GM19023 (cell line): ENCODE results near the gene APC.

Experiments used
- ATAC-seq: cut with Tn5 transposase; IDR thresholded peaks from one replicate; pipeline ENCODE4 v1.9.1; 2021; ENCODE audit warnings: mild to moderate bottlenecking, moderate library complexity; ENCODE audit not compliant: unreplicated experiment

Gene APC

DNA sequence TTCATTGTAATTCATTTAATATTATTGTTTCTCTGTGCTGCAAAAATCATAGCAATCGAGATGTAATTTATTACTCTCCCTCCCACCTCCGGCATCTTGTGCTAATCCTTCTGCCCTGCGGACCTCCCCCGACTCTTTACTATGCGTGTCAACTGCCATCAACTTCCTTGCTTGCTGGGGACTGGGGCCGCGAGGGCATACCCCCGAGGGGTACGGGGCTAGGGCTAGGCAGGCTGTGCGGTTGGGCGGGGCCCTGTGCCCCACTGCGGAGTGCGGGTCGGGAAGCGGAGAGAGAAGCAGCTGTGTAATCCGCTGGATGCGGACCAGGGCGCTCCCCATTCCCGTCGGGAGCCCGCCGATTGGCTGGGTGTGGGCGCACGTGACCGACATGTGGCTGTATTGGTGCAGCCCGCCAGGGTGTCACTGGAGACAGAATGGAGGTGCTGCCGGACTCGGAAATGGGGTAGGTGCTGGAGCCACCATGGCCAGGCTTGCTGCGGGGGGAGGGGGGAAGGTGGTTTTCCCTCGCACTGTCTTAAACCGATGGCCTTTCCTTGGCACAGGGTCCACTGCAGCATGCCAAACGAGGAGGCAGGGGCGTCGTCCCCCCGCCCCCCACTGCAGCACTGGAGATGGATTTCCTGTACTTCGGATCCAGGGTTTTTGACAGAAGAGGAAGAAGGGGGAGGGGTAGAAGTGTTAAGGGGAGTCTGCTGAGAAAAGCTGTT lies at the start of gene APC:
TSS of gene APC (plus strand) at position 423 of the 728 bp plus-strand sequence. CDS start 17,006 bp downstream, outside the sequence.
- peak; percentile 100 for ATAC-seq

DNA sequence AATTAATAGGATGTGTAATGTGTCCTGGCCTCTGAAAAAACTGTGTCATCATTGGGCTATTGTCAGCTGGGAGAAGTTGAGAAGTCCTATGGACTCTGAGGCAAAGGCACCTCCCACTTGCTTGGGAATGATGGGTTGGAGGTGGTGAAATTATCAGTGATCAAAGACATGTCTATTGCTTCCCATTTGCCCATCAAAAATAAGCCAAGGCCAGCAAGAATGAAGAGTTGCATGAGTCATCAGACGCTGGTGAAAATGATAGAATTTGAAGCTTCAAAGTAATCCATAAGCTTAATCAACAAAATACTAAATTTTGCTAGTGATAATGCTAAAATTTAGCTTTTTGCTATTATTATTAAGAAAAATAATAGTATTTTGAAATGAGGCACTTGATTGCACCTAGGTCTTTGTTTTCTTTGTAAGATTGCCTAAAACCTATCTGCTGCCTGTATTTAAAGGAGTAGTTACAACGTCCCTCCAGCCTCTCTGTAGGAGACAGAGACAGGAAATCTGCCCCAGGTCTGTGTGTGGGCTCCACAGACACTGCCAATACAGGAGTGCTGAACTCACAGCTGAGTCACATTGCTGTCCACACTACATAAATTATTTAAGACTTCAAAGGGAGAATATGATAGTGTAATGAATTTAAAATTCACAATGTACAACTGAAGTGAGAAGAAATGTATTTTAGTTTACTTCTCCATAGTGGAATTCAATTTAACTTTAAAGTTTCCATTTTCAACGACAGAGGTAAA lies 48.4 kb upstream of the APC start:
- no peak for ATAC-seq

DNA sequence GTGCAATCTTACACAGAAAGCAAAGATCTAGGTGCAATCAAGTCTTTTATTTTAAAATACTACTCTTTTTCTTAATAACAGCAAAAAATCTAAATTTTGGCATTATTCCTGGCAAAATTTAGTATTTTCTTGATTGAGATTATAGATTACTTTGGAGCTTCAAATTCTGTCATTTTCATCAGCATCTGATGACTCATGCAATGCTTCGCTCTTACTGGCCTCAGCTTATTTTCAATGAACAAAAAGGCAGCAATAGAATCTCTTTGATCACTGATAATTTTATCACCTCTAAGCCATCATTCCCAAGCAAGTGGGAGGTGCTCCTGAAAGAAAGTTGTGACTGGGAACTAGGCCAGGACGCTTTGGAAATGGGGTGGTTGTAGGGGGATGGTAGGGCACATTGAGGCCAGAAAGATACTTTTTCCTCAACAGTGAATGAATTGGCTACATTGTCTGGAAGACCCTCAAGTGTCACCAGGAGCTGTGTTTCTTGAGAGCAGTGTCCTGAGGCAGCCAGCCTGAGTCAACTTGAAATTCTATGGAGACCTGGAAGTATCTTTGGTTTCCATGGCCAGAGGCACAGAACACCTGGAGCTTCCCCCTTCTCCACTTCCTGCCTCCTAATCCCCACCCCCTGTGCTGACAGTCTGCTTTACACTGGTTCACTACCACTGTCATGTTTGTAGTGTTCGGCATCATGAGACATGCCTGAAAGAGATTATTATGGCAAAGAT lies 46.9 kb upstream of the APC start:
- no peak for ATAC-seq

DNA sequence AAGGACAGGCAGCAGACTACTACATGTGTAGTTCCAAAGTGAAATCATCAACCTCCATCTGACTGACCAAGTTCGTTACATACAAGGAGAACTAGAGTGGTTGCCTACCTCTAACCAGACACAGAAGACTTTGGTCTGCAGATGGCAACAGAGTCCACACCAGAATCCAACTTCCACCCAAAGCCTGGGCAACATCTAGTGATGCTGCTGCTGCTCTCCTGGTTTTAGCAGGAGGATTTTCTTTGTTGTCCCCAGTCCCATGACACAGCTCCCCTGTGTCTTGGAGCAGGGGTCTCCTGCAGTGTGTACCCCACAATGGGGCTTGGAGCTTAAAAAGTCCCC lies 46.4 kb upstream of the APC start:
- no peak for ATAC-seq

DNA sequence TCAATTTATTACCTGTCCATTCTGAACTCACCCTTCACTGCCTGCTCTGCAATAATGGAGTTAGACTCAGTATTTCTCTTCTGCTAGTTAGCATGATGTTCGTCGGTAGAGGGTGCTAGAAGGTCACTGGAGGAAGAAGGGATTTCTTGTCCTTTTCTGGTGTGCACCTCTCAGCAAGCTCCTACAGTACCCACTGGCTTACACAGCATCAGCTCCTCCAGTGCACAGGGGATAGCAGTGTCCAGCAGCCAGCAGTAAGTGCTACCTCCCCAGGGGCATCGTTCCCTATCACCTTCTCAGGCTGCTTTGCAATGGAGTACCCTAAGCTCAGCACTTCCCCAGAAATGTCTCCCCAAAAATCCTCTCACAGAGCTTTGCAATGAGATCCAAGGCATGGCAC lies 45.9 kb upstream of the APC start:
- ATAC-seq, result no peak

DNA sequence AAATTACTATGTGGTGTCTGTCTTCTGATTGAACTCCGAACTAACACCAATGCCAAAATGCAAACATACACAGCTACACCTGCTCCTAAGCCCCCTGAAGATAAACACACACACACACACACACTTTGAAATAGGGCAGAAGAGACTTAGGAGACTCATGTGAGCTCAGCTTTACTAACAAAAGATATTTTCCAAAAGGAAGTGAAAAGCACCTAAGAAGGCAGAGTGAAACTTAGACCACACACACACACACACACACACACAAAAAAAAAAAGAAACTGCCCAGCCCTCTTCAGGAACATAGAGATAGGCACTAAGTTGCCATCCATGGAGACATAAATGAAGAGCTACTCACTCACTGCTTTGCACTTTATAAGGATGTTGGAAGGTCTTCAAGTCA lies 45.2 kb upstream of the APC start:
- no peak for ATAC-seq

DNA sequence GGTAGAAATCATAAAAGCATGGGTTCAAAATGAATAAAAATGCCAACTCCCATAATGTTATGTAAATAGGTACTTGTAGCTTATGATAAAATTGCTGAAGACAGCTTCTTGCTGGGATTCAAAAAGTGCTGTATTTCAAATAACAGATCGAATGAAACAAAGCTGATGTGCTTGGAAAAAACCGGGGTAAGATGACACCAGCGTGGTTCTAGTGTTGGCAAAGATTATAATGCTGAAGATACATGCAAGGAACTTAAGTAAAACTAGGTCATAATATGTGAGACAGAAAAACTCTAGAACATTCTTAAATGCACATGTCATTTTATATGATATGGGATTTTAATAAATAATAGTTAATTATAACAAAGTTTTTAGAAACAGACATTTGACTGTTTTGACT lies 44.4 kb upstream of the APC start:
- no peak for ATAC-seq

DNA sequence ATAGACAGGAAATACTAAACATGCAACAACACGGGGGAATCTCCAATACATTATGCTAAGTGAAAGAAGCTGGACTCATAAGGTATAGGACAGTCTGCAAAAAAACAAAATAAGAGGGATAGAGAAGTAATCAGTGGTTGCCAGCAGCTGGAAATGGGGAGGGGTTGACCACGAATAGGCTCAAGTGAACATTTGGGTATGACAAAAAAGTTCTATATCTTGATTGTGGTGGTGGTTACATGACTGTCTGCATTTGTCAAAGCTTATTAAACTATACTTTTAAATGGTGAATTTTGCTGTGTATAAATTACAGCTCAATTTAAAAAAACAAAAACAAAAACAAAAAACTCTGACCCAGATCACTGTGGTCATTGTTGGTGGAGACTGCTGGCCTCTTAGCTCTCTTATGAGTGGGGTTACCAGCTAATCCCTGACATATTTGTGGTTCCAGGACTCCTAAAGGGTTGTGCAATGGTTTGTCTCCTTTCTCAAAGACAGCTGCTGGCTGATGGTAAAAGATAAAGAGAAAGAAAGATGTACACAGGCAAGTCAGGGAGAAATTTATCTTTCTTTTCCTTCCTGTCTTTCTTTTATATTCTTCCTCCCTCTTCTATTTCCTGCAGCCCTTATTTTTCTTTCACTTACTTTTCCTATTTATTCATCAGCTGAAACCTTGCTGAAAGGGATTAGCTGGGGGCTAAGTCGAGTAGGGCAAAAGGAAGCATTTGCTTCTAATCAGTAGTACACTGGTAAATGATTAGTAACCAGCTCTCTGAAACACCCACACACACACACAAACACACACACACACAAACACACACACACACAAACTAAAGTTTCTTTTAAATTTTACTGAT lies 42.6 kb upstream of the APC start:
- no peak for ATAC-seq

DNA sequence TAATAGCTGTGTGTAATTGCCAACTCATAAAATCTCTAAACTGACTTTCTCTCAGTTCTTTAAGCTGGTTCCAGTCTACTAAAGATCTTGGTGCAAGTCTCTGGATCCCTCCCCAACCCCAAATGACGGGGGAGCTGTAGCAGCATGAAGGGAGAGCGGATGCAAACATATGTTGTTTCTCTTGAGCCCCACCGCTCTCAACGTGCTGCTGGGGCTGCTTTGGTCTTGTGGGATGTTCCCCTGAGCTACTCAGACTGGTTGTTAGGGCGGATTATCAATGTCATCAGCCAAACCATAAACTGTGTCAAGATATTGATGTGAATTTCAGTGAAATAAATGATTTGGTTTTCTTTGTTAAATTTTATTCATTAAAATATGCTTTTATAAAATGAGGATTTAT lies 40.9 kb upstream of the APC start:
- ATAC-seq, result no peak

DNA sequence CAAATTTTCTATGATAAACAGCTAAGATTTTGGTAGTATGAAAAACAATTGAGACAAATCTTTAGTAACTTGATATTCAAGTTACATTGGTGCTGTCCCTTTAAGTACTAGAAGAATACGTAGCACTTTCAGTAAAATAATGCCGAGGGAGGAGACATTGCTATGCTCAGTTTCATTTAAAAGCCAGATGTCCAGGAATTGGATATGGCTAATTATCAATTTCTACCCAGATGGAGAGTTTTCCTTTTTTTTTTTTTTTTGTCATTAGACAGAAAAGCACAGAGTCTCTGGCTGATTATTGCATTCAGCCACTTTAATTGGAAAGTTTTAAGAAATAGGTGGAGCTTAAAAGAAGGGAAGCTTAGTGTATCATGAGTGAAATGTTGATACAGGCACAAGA lies 40.4 kb upstream of the APC start:
- ATAC-seq, result no peak

DNA sequence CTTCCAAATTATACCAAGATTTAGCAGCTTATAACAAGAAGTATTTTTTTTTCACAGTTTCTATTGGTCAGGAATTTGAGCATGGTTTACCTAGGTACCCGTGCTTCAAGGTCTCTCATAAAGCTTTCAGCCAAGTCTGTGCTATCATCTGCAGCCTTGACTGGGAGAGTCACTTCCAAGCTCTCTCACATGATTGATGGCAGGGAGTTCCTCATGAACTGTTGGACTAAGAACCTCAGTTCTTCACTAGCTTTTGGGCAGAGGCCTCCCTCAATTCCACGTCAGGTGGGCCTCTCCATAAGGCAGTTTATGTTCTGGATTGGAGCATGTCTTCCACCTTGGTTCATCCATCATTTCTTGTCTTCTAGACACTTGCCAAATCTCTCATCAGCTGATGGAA lies 39.9 kb upstream of the APC start:
- no peak for ATAC-seq

DNA sequence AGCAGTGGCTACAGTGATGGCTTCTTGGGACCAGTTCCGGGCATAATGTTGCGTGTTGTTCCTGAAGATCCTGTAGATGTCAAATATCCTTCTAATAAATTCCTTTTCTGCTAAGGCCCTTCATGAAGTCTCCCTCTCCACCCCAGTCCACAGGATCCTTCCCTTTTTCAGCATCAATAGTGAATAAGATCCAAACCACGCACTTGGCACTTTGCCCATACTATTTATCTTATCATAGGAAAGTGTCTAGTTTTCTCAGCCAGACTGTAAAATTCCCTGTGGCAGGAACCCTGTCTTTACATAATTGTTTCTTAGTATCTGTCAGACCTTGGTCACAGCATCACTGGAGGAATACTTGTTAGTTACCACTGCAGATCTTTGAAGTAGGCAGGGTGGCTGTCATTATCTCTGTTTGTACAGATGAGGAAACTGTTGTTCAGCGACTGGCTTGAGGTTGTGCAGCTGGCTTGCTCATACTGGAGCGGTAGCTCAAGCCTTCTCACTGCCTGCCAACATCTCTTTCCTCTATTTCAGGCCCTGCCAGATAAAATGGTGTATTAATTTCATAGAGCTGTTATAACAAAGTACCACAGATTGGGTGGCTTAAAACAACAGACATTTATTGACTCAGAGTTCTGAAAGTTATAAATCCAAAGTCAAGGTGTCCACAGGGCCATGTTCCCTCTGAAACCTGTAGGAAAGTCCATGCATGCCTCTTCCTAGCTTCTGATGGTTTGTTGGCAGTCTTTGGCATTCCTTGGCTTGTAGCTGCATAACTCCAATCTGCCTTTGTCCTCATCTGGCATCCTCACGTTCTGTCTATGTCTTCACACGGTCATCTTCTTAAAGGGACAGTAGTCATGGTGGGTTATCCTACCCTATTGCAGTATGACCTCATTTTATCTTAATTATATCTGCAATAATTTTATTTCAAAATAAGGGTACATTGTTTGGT lies 33.5 kb upstream of the APC start:
- ATAC-seq, result no peak

DNA sequence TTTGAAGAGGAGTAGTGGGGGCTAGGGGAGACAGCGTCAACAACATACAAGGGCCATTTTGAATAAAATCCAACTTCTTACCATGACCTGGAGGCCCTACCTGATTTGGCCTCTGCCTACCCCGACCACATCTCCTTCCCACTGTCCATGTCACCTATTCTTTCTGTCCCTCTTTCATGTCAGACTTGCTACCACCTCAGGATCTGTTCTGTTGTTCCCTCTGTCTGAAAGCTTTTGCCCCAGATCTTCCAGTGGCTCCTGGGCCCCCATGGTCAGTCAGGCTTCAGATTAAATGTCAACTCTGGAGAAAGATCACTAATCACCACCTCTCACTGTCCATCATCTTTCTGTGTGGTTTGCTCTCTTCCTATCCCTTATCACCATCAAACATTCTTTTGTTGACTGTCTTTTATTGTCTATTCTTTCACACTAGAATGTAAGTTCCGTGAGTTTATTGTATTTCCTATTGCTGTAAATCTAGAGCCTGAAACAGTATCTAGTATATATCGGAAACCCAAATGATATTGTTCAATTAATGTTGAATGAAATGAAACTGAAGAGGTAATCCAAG lies 31.2 kb upstream of the APC start:
- ATAC-seq, result no peak

DNA sequence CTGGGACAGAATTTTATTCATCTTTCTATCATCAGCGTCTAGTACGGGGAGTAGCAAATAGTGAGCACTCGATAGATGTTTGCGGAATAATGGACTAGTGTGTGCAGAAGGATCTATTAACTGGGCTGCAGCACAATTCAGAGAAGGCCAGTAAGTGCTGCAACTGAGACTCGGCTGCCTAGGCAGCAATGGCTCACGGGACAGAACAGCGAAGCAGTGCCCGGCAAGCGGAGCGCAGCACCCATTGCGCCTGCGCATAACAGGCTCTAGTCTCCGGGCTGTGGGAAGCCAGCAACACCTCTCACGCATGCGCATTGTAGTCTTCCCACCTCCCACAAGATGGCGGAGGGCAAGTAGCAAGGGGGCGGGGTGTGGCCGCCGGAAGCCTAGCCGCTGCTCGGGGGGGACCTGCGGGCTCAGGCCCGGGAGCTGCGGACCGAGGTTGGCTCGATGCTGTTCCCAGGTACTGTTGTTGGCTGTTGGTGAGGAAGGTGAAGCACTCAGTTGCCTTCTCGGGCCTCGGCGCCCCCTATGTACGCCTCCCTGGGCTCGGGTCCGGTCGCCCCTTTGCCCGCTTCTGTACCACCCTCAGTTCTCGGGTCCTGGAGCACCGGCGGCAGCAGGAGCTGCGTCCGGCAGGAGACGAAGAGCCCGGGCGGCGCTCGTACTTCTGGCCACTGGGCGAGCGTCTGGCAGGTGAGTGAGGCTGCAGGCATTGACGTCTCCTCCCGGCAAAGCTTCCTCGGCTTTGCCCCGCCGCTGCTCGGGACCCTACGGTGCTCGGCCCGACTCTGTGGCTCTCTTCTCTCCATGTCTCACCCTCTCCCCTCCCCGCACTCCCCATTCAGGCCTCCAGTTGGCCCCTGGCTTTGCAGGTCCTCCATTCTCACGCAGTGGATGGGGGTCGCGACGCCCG lies 30.2 kb upstream of the APC start:
- peak; percentile 96 for ATAC-seq

DNA sequence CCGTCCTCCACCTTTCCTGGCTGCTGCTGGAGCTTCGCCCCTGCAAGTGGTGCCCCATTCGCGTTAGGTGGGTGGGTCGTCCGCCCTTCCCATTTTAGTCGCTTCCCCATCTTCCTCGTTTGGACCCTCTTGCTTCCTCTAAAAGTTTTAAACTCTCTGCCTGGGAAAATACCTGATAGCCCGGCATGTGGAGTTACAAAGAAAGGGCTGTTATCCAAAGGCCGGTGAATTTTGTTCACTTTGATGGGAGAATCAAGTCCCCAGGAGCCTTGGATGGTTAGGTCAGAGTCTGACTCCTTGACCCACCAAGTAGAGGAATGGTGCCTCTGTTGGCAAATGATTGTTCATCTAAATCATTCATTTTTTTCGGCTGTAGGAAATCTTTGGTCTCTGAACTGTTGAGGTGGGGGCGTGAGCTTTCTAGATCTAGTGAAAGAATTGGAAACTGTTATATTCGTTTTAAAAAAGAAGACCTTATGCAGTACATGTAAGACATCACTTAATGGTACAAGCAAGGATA lies 29.5 kb upstream of the APC start:
- ATAC-seq, result no peak

DNA sequence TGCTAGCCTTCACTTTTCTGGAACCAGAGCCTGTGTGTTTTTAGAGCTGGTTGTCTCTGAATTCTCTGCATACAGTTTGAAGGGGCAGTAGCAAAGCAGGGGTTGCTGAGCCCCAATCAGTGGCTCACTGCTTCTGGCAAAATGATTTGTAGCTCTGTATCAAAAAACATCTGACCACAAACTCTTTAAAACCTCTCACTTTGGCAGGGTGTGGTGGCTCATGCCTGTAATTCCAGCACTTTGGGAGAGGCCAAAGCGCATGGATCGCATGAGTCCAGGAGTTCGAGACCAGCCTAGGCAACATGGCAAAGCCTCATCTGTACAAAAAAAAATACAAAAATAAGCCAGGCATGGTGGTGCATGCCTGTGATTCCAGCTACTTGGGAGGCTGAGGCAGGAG lies 28.3 kb upstream of the APC start:
- ATAC-seq, result no peak

DNA sequence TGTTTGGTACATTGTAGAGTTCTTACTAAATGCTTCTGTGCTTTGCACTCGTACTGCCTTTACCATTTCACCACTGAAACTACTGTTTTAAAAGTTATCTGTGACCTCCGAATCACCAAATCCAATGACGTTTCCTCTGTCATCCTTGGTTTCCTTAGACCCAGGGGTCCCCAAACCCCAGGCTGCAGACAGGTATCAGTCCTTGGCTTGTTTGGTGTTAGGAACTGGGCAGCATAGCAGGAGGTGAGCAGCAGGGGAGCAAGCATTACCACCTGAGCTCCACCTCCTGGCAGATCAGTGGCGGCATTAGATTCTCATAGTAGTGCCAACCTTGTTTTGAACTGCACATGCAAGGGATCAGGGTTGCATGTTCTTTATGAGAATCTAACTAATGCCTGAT lies 26.8 kb upstream of the APC start:
- no peak for ATAC-seq

DNA sequence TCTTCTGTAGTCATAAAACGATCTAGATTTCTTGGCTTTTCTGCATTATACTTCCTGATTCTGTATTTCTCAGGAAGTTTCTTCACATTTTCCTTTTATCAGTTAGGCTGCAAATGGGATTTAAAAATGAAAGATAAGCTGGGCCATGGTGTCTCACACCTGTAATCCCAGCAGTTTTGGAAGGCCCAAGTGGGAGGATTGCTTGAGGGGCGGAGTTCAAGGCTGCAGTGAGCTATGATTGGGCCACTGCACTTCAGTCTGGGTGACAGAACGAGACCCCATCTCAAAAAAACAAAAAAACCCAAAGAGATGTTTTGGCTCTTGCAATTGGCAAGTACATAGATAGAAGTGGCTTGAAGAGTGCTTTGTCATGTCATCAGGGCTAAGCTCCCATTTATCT lies 26.2 kb upstream of the APC start:
- ATAC-seq, result no peak
